Esophagus (tissue), 2 donors: ENCODE data around the gene SLC25A51. TPM values are rescaled to one million over a fixed set of nuclear protein-coding genes. Genes with fewer than 3 reads are reported as not detected.
"Not testable (repeated sequence)": the region's sequence is repeated elsewhere in the genome, so short reads cannot be mapped to it uniquely, and the experiment has no call there.

Experiments
- H3K27ac ChIP-seq, 2 donors: one replicate each; pipeline ENCODE4 v1.5.1; 2013; ENCODE audit warnings: low read depth in 2 of 2, mild to moderate bottlenecking in 2 of 2, inconsistent platforms in 1 of 2, low read length in 1 of 2, moderate library complexity in 1 of 2
- H3K27me3 ChIP-seq, 2 donors: one replicate each; pipeline ENCODE4 v1.6.1; 2013; ENCODE audit warnings: low read length in 2 of 2, control low read depth in 1 of 2, mild to moderate bottlenecking in 1 of 2; ENCODE audit not compliant: insufficient read depth in 2 of 2, control insufficient read depth in 1 of 2
- H3K36me3 ChIP-seq, 2 donors: one replicate each; pipeline ENCODE4 v1.6.1; 2013; ENCODE audit warnings: low read length in 1 of 2; ENCODE audit not compliant: control insufficient read depth in 2 of 2, insufficient read depth in 2 of 2
- H3K4me1 ChIP-seq, 2 donors: one replicate each; pipeline ENCODE4 v1.6.1; 2013; ENCODE audit warnings: low read length in 1 of 2; ENCODE audit not compliant: control insufficient read depth in 2 of 2, insufficient read depth in 2 of 2
- H3K4me3 ChIP-seq, 2 donors: one replicate each; pipeline ENCODE4 v1.5.1; 2013; ENCODE audit warnings: low read length in 2 of 2, mild to moderate bottlenecking in 2 of 2, low read depth in 1 of 2, moderate library complexity in 1 of 2
- H3K9me3 ChIP-seq, 2 donors: one replicate each; pipeline ENCODE4 v1.6.1; 2013; ENCODE audit warnings: mild to moderate bottlenecking in 2 of 2, low read depth in 1 of 2, low read length in 1 of 2, moderate library complexity in 1 of 2; ENCODE audit not compliant: control insufficient read depth in 2 of 2, insufficient read depth in 1 of 2
- WGBS, 2 donors: extraction: QIAGEN DNeasy Blood & Tissue Kit; methylation state at CpG; one replicate each; pipeline ENCODE4 v1.1.7; 2013; 5-methylcytosine and 5-hydroxymethylcytosine counted together
- polyA plus RNA-seq, 2 donors: library from polyadenylated mRNA; stranded (reverse); fragments of 200-250 nt; gene quantifications; one replicate each; pipeline ENCODE4 v1.2.3, GENCODE V29; 2013
- donor health status: healthy with polysubstance abuse.
- donor health status: Bipolar disorder and iron deficiency.

SLC25A51 gene
- polyA plus RNA-seq, 2 donors = 3.5 to 5.7 TPM

GRCh38 chr9:37899041-37899440, 4.9 kb downstream of the SLC25A51 start:
- no peak overlapping the region for H3K27ac ChIP-seq
- WGBS, 2 donors = 83 to 87% methylated on average over 2 of the region's 2 CpGs
- H3K27me3 ChIP-seq = no peaks in the 10 kb centered on the region
- no peaks in the 10 kb centered on the region for H3K4me1 ChIP-seq
- H3K4me3 ChIP-seq = no peak overlapping the region
- H3K9me3 ChIP-seq = no peaks in the 10 kb centered on the region
- peaks cover 0 to 3% of the 10 kb centered on the region in 2 donors for H3K36me3 ChIP-seq

DNA sequence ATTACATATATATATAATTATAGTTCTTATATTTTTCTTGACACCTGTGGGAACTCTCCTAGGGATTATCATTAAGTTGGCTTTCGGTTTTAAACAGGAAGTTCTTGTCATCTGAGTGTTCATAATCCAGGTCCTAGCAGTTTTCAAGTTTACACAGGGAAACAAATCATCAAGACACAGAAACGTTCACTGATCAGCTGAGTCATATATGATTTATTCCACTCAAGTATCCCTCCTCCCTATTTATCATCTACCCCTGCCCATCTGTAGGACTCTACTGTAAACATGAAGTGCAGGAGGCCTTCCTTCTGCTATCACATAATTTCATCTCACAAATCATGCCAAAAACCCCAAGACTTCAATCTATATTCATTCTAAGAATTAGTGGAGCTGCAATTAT, 6.3 kb downstream of the SLC25A51 start:
- Histone ChIP-seq H3K27ac (no peak overlapping the region), H3K36me3 (peaks cover 0 to 3% of the 10 kb centered on the region in 2 donors), H3K4me1 (no peaks in the 10 kb centered on the region), H3K9me3 (no peaks in the 10 kb centered on the region), H3K27me3 (no peaks in the 10 kb centered on the region), H3K4me3 (no peak overlapping the region)
- 35 to 45% methylated on average over 2 of the region's 2 CpGs for WGBS, 2 donors

GRCh38 chr9:37892063-37892462, 11.9 kb downstream of the SLC25A51 start:
- Histone ChIP-seq H3K9me3 (no peaks in the 10 kb centered on the region), H3K4me1 (no peaks in the 10 kb centered on the region), H3K27me3 (no peaks in the 10 kb centered on the region), H3K27ac (no peak overlapping the region), H3K4me3 (no peak overlapping the region), H3K36me3 (peaks cover 3 to 6% of the 10 kb centered on the region in 2 donors)
- 83 to 86% methylated on average over 8 of the region's 8 CpGs for WGBS, 2 donors

DNA sequence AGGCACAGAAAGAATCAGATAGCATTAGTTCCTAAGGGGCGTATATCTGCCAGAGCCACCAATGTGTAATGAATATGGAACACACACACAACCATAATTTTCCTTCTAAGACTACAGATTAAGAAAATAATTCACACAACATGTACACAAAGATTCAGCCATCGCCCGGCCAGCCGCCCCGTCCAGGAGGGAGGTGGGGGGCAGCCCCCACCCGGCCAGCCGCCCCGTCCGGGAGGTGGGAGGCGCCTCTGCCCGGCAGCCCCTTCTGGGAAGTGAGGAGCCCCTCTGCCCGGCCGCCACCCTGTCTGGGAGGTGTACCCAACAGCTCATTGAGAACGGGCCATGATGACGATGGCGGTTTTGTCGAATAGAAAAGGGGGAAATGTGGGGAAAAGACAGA, 12.9 kb downstream of the SLC25A51 start:
- H3K4me1 ChIP-seq, H3K36me3 ChIP-seq, H3K9me3 ChIP-seq, H3K4me3 ChIP-seq, H3K27me3 ChIP-seq, H3K27ac ChIP-seq: not testable (repeated sequence)
- 97% methylated on average over 13 to 17 of the region's 17 CpGs for WGBS, 2 donors

DNA sequence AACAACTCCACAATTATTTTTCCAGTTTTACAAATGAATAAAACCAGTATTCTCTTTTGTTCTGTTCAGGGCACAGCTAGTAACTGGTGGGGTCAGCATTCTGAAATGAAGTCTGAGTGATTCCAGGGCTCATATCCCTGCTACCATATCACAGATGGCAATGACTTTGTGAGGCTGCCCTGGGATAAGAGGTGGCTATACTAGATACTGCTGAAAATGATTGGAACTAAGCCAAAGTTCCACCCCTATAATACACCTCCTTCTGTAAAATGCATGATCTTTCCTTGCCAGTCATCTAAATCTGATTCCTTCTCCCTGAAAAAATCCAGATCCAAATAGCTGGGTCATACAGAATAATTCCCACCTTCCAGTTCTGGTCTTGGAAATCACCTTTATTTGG, 14.4 kb downstream of the SLC25A51 start:
- Histone ChIP-seq H3K4me1 (no peaks in the 10 kb centered on the region), H3K27ac (no peak overlapping the region), H3K36me3 (peaks cover 3% of the 10 kb centered on the region in 2 donors), H3K9me3 (no peaks in the 10 kb centered on the region), H3K27me3 (no peaks in the 10 kb centered on the region), H3K4me3 (no peak overlapping the region)

DNA sequence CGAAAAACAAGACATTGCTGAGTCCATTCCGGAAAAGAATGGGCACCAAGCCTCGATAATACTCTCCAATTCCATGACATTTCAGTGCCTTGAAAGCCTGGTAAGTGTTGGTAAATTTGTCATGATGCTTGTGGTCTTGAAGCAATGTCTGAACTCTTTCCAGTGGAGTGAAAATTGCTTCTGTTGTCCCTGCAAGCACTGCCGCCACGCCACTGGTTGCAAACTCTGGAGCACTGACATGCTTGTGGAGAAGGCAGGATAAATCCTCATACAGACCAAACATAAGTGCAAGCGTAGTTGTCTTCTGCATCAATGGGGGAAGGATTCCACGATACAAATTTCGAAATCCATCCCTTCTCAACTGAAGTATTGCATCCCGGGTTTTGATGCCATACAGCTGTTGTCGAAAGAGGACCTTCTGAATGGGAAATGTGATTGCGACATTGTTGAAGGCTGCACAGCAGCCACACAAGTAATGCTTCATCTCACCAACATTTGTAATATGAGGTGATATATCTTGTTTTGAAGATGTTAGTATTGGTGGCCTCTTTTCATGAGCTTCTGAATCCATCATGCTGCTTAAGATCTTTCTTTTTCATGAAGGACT, 15.8 kb downstream of the SLC25A51 start:
- 85 to 91% methylated on average over 11 of the region's 11 CpGs for WGBS, 2 donors
- H3K27me3 ChIP-seq, H3K4me1 ChIP-seq, H3K27ac ChIP-seq, H3K9me3 ChIP-seq, H3K36me3 ChIP-seq, H3K4me3 ChIP-seq: not testable (repeated sequence)

DNA sequence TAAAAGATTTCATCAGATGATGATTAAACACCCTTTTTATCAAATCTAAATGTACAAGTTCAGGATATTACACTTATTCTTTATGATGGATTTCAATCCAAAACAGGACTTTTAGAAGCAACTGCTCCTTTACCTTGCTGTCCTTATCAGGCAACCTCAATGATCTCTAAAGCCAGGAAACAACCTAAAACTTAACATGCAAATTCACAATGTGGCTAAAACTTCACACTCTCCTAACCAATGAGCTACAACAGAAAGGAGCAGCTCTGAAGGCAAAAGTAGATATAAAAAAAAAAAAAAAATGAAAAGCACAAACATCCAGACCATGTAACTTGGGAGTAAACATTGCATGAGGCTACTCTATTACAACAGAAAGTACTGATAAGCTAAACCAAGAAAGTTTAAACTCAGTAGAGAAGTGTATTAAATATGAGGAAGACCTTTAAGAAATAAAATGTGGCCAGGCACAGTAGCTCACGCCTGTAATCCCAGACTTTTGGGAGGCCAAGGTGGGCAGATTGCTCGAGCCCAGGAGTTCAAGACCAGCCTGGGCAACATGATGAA, 22.9 kb downstream of the SLC25A51 start:
- no peak overlapping the region for H3K4me3 ChIP-seq
- no peaks in the 10 kb centered on the region for H3K4me1 ChIP-seq
- WGBS, 2 donors = 92 to 94% methylated on average over 2 of the region's 2 CpGs
- peaks cover 0 to 2% of the 10 kb centered on the region in 2 donors for H3K36me3 ChIP-seq
- H3K9me3 ChIP-seq = peaks cover 0 to 2% of the 10 kb centered on the region in 2 donors
- no peak overlapping the region for H3K27ac ChIP-seq
- H3K27me3 ChIP-seq = no peaks in the 10 kb centered on the region

GRCh38 chr9:37876376-37876775, 27.6 kb downstream of the SLC25A51 start:
- Histone ChIP-seq H3K4me1 (no peaks in the 10 kb centered on the region), H3K4me3 (no peak overlapping the region), H3K36me3 (peaks cover 0 to 2% of the 10 kb centered on the region in 2 donors), H3K27me3 (no peaks in the 10 kb centered on the region), H3K27ac (no peak overlapping the region), H3K9me3 (peaks cover 0 to 2% of the 10 kb centered on the region in 2 donors)
- 53 to 65% methylated on average over 1 of the region's 1 CpG for WGBS, 2 donors

DNA sequence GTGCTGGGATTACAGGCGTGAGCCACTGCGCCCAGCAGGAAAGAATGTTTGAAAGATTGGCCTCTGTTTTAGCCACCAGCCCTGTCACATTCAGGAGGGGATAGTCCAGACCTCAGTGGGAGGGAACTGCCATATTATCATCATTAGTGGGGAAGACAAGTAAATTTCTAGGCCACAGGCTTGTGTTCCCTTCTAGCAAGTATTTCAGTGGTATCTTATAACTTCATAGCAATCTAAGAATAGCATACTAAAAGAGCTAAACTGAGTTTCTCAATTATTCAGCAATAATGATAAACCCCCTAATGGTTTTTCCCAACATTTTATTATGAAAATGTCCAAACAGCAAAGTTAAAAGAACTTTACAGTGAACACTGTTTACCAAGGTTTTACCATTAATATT, 30.0 kb downstream of the SLC25A51 start:
- Histone ChIP-seq H3K36me3 (no peaks in the 10 kb centered on the region), H3K4me1 (no peaks in the 10 kb centered on the region), H3K27me3 (no peaks in the 10 kb centered on the region), H3K4me3 (no peak overlapping the region), H3K27ac (no peak overlapping the region), H3K9me3 (peaks cover 0 to 2% of the 10 kb centered on the region in 2 donors)
- WGBS, 2 donors = 91 to 100% methylated on average over 2 of the region's 2 CpGs

DNA sequence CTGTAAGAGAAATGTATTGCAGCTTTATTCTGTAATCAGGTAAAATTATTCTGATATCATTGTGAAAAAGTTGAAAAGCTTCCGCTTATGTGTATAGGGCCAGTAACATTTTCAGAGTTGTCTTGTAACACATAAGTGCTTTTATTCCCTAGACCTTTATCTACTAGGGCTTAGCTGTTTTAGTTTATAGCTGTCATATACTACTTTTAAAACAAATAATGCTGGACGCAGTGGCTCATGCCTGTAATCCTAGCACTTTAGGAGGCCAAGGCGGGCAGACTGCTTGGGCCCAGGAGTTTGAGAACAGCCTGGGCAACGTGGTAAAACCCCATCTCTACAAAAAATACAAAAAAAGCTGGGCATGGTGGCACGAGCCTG, 33.1 kb downstream of the SLC25A51 start:
- Histone ChIP-seq H3K27me3 (no peaks in the 10 kb centered on the region), H3K9me3 (no peaks in the 10 kb centered on the region), H3K36me3 (peaks cover 0 to 3% of the 10 kb centered on the region in 2 donors), H3K4me1 (no peaks in the 10 kb centered on the region), H3K4me3 (no peak overlapping the region), H3K27ac (no peak overlapping the region)
- 78 to 79% methylated on average over 5 of the region's 5 CpGs for WGBS, 2 donors
